Left lung (tissue), 10 donors: ENCODE data around the gene CAV3. TPM values are rescaled to one million over a fixed set of nuclear protein-coding genes. Genes with fewer than 3 reads are reported as not detected.

Experiments used
- ATAC-seq: fragments of 200-7000 bp; cut with Tn5 transposase; one replicate; pipeline ENCODE4 v1.9.1; 2020; ENCODE audit warnings: moderate library complexity
- DNase-seq, 4 donors: peaks; one replicate each; pipeline ENCODE4 v3.0.0-alpha.2; 2013 to 2020
- H3K27ac ChIP-seq, 2 donors: fragments of 200-600 bp; sonication (generic) in 1 of 2; one replicate each; pipeline versions ENCODE4 v1.5.0 to v1.8.0; 2020 to 2021
- H3K27me3 ChIP-seq, 2 donors: fragments of 200-600 bp; sonication (generic) in 1 of 2; one replicate each; pipeline versions ENCODE4 v1.5.0 to v1.8.0; 2020 to 2021
- H3K36me3 ChIP-seq, 2 donors: fragments of 200-600 bp; sonication (generic) in 1 of 2; one replicate each; pipeline versions ENCODE4 v1.5.0 to v1.8.0; 2020 to 2021
- H3K4me1 ChIP-seq, 2 donors: fragments of 200-600 bp; one replicate each; pipeline ENCODE4 v1.8.0; 2021
- H3K4me3 ChIP-seq, 2 donors: fragments of 200-600 bp; sonication (generic) in 1 of 2; one replicate each; pipeline versions ENCODE4 v1.5.0 to v1.8.0; 2020 to 2021; ENCODE audit warnings: mild to moderate bottlenecking in 1 of 2
- H3K9me3 ChIP-seq, 2 donors: fragments of 200-600 bp; sonication (generic) in 1 of 2; one replicate each; pipeline versions ENCODE4 v1.5.0 to v1.8.0; 2020 to 2021
- CTCF ChIP-seq, 2 donors: fragments of 200-600 bp; sonication (generic) in 1 of 2; IDR thresholded peaks; one replicate each; pipeline versions ENCODE4 v1.5.0 to v1.8.0; 2021; ENCODE audit warnings: antibody characterized with exemption in 2 of 2
- intact Hi-C, 2 donors: fragments of 100-400 bp; cut with DNase I; formaldehyde crosslinking; loops; one replicate each; pipeline versions ENCODE4 v1.11.2 to v1.14.2; 2022
- polyA plus RNA-seq, 6 donors: library from polyadenylated mRNA; unstranded; fragments of 120-200 nt; gene quantifications; one replicate each; pipeline ENCODE4 v1.2.1, GENCODE V29; 2013; ENCODE audit not compliant: insufficient read length in 6 of 6
- total RNA-seq, 2 donors: library from RNA; stranded (reverse); fragmentation: NEBNext Ultra II Directional; extraction: Animal tissue kit (Norgen Biotek cat#: 25700); gene quantifications; one replicate each; pipeline ENCODE4 v1.2.1, GENCODE V29; 2021
- donor health status: DM: no; HTN: yes; CAD: no.
- donor health status: DM: no; HTN: no; CAD: no.

Gene CAV3
- total and polyA plus RNA-seq, 8 donors = 0.37 to 1.1 (median 0.54) TPM; not detected in 1

DNA sequence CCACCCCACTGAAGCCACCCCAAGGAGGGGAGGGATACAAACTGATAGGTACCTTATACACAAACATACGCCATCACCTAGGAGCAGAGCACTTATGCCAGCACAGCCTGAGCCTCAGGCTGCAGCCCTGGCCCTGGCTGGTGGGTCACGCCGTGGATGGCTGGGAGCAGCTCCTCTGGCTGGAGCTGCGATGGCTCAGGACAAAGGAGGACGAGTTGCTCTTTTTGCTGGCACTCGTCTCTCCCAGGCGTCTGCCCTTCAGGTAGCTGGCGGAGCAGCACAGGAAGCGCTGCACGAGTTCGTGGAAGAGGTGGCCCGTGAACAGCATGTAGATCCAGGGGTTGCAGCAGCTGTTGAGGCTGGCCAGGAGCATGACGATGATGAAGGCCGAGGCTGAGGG lies 19.2 kb downstream of the CAV3 start:
- H3K27me3 ChIP-seq = no peaks in the 10 kb centered on the region
- intact Hi-C loops = no loop called here
- H3K27ac ChIP-seq = no peak overlapping the region
- TF ChIP-seq CTCF (IDR thresholded peaks at IDR 0.05) = no peak
- H3K4me3 ChIP-seq = no peak overlapping the region
- ATAC-seq (no peak), DNase-seq (no peak)
- H3K9me3 ChIP-seq = no peaks in the 10 kb centered on the region
- no peaks in the 10 kb centered on the region for H3K4me1 ChIP-seq
- H3K36me3 ChIP-seq = no peaks in the 10 kb centered on the region

DNA sequence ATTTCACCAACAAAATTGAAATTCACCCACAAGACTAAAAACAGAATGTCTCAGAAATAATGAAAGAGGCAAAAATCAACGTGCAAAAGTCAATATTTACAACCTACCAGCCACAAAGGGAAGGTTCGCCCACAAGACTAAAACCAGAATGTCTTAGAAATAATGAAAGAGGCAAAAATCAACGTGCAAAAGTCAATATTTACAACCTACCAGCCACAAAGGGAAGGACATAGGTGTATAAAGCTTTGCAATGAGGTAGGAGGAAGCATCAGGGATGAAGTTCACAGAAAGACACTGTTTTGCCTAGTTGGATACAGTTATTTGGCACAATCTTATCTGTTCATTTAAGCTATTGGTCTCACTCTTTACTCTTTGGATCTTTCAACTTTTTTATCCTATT lies 21.5 kb downstream of the CAV3 start:
- DNase-seq = no peak
- TF ChIP-seq CTCF (IDR thresholded peaks at IDR 0.05) = no peak
- no peak for ATAC-seq
- Histone ChIP-seq H3K9me3 (no peaks in the 10 kb centered on the region), H3K36me3 (no peaks in the 10 kb centered on the region), H3K4me3 (no peak overlapping the region), H3K27me3 (no peaks in the 10 kb centered on the region), H3K4me1 (no peaks in the 10 kb centered on the region), H3K27ac (no peak overlapping the region)
- intact Hi-C loops = no loop called here

DNA sequence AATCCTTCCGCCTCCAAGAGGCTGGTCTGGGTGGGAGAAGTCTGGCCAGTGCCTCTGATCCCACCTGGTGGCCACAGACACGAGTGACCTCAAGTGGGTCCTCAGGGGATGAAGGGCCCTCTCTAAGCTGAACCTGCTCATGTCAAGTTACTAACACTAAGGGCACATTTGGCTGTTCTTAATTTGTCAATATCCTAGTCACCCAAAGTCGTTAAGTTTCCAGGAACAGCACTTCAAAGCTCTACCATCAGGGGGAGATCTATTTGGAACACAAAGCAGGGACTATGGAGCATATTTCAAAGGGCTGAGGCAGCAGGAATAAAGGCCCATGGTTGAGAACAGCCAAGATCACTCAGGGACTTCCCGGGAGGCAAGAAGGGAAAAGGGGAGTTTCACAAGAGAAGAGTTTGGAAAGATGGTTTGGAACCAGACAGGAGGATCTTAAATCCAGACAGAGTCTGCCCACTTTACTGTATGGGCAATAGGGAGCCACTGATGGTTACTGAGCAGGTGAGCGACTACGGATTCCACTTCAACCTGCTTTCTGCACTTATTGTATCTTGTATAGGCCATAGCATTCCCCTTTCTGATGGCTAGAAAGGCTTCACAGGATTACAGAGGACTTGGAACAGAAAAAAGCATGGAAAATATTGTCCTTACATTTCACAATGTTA lies 22.1 kb downstream of the CAV3 start:
- H3K9me3 ChIP-seq = no peaks in the 10 kb centered on the region
- intact Hi-C loops = no loop called here

DNA sequence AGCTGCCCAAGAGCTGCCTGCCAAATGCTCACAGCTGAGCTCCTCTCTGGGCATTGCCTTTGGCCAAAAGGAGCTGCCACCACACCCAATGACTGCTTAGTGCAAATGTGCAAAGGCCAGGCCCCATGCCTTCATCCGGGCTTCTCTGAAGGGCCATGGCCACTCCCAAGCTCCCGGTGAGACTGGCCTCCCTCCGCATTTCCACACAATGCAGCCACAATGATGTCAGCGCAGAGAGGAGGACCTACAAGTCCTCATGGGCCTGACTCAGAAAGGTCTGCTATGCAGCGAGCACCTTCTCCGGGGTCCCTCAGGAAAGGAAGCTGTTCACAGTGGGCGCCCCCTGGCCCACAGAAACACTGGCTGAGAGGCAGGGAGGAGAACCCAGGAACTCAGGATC lies 23.1 kb downstream of the CAV3 start:
- ATAC-seq = no peak
- H3K27ac ChIP-seq = no peak overlapping the region
- no peaks in the 10 kb centered on the region for H3K27me3 ChIP-seq
- no peaks in the 10 kb centered on the region for H3K9me3 ChIP-seq
- TF ChIP-seq CTCF (IDR thresholded peaks at IDR 0.05) = no peak
- H3K36me3 ChIP-seq = no peaks in the 10 kb centered on the region
- no peak for DNase-seq
- H3K4me3 ChIP-seq = no peak overlapping the region
- no peaks in the 10 kb centered on the region for H3K4me1 ChIP-seq
- intact Hi-C loops = no loop called here

More for the DNA sequence above, 22.1 kb downstream of the CAV3 start:
- TF ChIP-seq CTCF (IDR thresholded peaks at IDR 0.05) = no peak
- DNase-seq = no peak
- H3K4me3 ChIP-seq = no peak overlapping the region
- H3K36me3 ChIP-seq = no peaks in the 10 kb centered on the region
- no peaks in the 10 kb centered on the region for H3K4me1 ChIP-seq
- no peaks in the 10 kb centered on the region for H3K27me3 ChIP-seq
- no peak overlapping the region for H3K27ac ChIP-seq
- ATAC-seq = no peak

DNA sequence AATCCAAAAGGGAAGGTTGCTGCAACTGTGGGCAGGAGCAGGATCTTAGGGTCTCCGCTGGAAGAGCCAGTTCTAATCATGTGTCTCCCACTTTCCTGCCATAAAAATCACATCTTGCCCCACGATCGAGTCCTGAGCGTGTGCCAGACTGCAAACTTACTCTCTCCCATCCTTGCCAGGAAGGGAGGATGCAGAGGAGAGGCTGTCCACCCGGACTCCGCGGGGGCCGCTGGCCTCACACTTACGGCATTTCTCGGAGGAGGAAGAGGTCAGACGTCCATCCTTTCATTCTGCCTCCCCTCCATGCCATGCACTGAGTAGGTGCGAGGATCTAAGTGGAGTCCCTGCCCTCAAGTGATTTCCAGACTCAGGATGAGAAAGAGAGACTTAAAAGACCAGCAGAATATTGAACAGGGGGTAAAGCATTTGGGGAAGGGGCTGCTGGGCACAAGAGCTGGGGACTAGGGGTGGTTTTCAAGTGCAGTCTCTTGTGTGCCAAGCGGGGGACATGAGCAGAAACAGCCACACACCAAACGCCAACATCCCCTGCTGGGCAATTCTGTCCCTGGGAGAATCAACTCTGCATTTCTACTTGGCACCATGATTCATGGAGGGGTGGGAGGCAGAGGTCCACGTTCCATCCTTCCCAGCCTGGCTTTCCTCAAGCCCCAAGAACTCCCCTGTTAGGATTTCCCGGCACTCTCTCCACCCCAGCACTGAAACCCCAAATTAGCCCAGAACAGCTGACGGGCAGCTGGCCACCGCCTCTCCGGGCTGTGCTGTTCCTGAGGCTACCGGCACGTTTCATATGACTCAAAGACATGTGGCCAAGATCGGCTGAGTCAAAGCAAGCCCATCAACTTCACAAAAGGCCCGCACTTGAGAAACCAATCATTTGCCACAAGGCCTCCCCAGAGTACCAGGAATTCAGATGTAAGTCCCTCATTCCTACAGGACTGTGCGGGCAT lies 24.2 kb downstream of the CAV3 start:
- Histone ChIP-seq H3K36me3 (no peaks in the 10 kb centered on the region), H3K27ac (no peak overlapping the region), H3K4me1 (no peaks in the 10 kb centered on the region), H3K27me3 (no peaks in the 10 kb centered on the region), H3K9me3 (no peaks in the 10 kb centered on the region), H3K4me3 (no peak overlapping the region)
- intact Hi-C loops = no loop called here
- ATAC-seq (no peak), DNase-seq (no peak)
- TF ChIP-seq CTCF (IDR thresholded peaks at IDR 0.05) = no peak
